Peyer's patch (tissue), 4 donors: ENCODE data around the gene CD83.

Experiments
- POLR2A ChIP-seq, 2 donors: fragments of 450-650 bp; IDR thresholded peaks; one replicate each; pipeline ENCODE4 v1.5.1; 2017; ENCODE audit warnings: antibody characterized with exemption in 2 of 2, mild to moderate bottlenecking in 2 of 2, moderate library complexity in 2 of 2
- TF ChIP-seq, protein P1 (sequence below), 6 experiments: fragments of 450-650 bp in 4 of 6; fragments of 200-600 bp in 2 of 6; sonication (generic) in 1 of 6; IDR thresholded peaks; one replicate each; pipeline ENCODE4 v1.5.1; 2017 to 2019; ENCODE audit warnings: antibody characterized with exemption in 6 of 6, mild to moderate bottlenecking in 3 of 6, moderate library complexity in 1 of 6

- no peak for TF ChIP-seq POLR2A (IDR thresholded peaks at IDR 0.05)
- TF ChIP-seq, protein P1, sequence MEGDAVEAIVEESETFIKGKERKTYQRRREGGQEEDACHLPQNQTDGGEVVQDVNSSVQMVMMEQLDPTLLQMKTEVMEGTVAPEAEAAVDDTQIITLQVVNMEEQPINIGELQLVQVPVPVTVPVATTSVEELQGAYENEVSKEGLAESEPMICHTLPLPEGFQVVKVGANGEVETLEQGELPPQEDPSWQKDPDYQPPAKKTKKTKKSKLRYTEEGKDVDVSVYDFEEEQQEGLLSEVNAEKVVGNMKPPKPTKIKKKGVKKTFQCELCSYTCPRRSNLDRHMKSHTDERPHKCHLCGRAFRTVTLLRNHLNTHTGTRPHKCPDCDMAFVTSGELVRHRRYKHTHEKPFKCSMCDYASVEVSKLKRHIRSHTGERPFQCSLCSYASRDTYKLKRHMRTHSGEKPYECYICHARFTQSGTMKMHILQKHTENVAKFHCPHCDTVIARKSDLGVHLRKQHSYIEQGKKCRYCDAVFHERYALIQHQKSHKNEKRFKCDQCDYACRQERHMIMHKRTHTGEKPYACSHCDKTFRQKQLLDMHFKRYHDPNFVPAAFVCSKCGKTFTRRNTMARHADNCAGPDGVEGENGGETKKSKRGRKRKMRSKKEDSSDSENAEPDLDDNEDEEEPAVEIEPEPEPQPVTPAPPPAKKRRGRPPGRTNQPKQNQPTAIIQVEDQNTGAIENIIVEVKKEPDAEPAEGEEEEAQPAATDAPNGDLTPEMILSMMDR (IDR thresholded peaks at IDR 0.05): no peak
Measured at GRCh38 chr6:14084388-14084787, 33.2 kb upstream of the CD83 start.
